Panc1 (cell line): ENCODE results near the gene EGFLAM. TPM values are rescaled to one million over a fixed set of nuclear protein-coding genes. Genes with fewer than 3 reads are reported as not detected.
A peak's percentile ranks its signal among the peaks of the same experiment; 100 is the strongest.

ENCODE experiments used
- ATAC-seq: fragments of 200-7000 bp; cut with Tn5 transposase; 2 replicates; pipeline ENCODE4 v1.9.1; 2020; ENCODE audit warnings: mild to moderate bottlenecking, moderate library complexity
- BruUV-seq: library from RNA; stranded (reverse); fragments of 400-500 nt; replicated peaks from 2 replicates; lab custom pipeline; 2021; lab: Mats Ljungman, UMichigan
- CTCF ChIA-PET: fragments of 300-600 bp; sonication (Branson Sonifier 250); formaldehyde crosslinking; loops from one replicate; lab custom pipeline; 2022; ENCODE audit warnings: antibody characterized with exemption; lab: Charles Lee
- POLR2A ChIA-PET: fragments of 300-600 bp; sonication (Branson Sonifier 250); formaldehyde crosslinking; loops from one replicate; lab custom pipeline; 2022; ENCODE audit warnings: antibody characterized with exemption; lab: Charles Lee
- DNase-seq: peaks from one replicate; pipeline ENCODE4 v3.0.0-alpha.2; 2010; ENCODE audit warnings: low read depth, low spot score
- H3K27ac ChIP-seq: 2 replicates; pipeline ENCODE4 v1.5.1; 2011; ENCODE audit warnings: mild to moderate bottlenecking, low read length, inconsistent platforms
- H3K27me3 ChIP-seq: fragments of 200-500 bp; sonication (Bioruptor generic); 2 replicates; pipeline ENCODE4 v1.6.0; 2014; ENCODE audit warnings: low read length, inconsistent platforms; ENCODE audit not compliant: control insufficient read depth, insufficient read depth
- H3K36me3 ChIP-seq: fragments of 200-500 bp; sonication (Bioruptor generic); 2 replicates; pipeline ENCODE4 v1.5.1; 2014; ENCODE audit warnings: inconsistent platforms, mild to moderate bottlenecking, low read length, moderate library complexity; ENCODE audit not compliant: control insufficient read depth, insufficient read depth
- H3K4me1 ChIP-seq: 2 replicates; pipeline ENCODE4 v1.5.1; 2011; ENCODE audit warnings: inconsistent platforms, mild to moderate bottlenecking, low read length, moderate library complexity; ENCODE audit not compliant: control insufficient read depth, insufficient read depth
- H3K4me3 ChIP-seq, 2 experiments: 2 replicates each; pipeline ENCODE4 v1.5.1; 2011 to 2012; ENCODE audit warnings: low read depth in 2 of 2, low read length in 2 of 2, mild to moderate bottlenecking in 2 of 2, inconsistent platforms in 1 of 2, moderate library complexity in 1 of 2
- H3K9me3 ChIP-seq: fragments of 200-500 bp; sonication (Bioruptor generic); 2 replicates; pipeline ENCODE4 v1.5.1; 2014; ENCODE audit warnings: low read depth, mild to moderate bottlenecking, inconsistent platforms, low read length, moderate library complexity; ENCODE audit not compliant: control insufficient read depth, insufficient read depth
- POLR2AphosphoS5 ChIP-seq: IDR thresholded peaks from 2 replicates; pipeline ENCODE4 v1.6.1; 2012; ENCODE audit warnings: mild to moderate bottlenecking, low read depth, low read length, moderate library complexity
- SIN3A ChIP-seq: IDR thresholded peaks from 2 replicates; pipeline ENCODE4 v1.6.1; 2012; ENCODE audit warnings: low read depth, mild to moderate bottlenecking, low read length, moderate library complexity, borderline replicate concordance; ENCODE audit not compliant: insufficient read depth
- TCF7L2 ChIP-seq: IDR thresholded peaks from 2 replicates; pipeline ENCODE4 v1.6.1; 2011; ENCODE audit warnings: mild to moderate bottlenecking, low read depth, low read length, inconsistent platforms
- in situ Hi-C: cut with HindIII; loops from 2 replicates; pipeline ENCODE4 v1.10.0; 2016; ENCODE audit warnings: low sequenced_read_pairs, low pct_unique_long_range_greater_than_20kb
- intact Hi-C: fragments of 100-400 bp; cut with micrococcal nuclease; formaldehyde crosslinking; loops from one replicate; pipeline ENCODE4 v1.10.0; 2022; ENCODE audit not compliant: unreplicated experiment
- total RNA-seq: library from RNA; stranded (reverse); gene quantifications from one replicate; pipeline ENCODE4 v1.2.1, GENCODE V29; 2021; ENCODE audit not compliant: unreplicated experiment
- TF ChIP-seq, protein P1 (sequence below): fragments of 450-650 bp; IDR thresholded peaks from 2 replicates; pipeline ENCODE4 v1.5.1; 2017; ENCODE audit warnings: mild to moderate bottlenecking
- TF ChIP-seq, protein P2 (sequence below), 2 experiments: IDR thresholded peaks; 2 replicates each; pipeline ENCODE4 v1.6.1; 2011 to 2012; ENCODE audit warnings: low read depth in 2 of 2, control low read depth in 1 of 2, low read length in 1 of 2, mild to moderate bottlenecking in 1 of 2, moderate library complexity in 1 of 2; ENCODE audit not compliant: insufficient read depth in 1 of 2

The EGFLAM gene
- total RNA-seq, 1 experiment from 2014 or later: 14.8 TPM

GRCh38 chr5:38465061-38465460, 206.7 kb downstream of the EGFLAM start:
- H3K27me3 ChIP-seq: no peaks in the 10 kb centered on the region
- H3K27ac ChIP-seq: peak overlapping the region; percentile 86
- CTCF ChIA-PET: interaction anchor here (2.7 kb wide), 1 partner anchor 23 kb away, joined by 12 read pairs; no protein-coding TSS in a partner anchor
- in situ Hi-C loops (no loop called here), intact Hi-C loops (no loop called here)
- peaks cover 54% of the 10 kb centered on the region for H3K4me1 ChIP-seq
- BruUV-seq: no TSS peak
- ATAC-seq: no peak
- TF ChIP-seq SIN3A: no peak
- TF ChIP-seq POLR2AphosphoS5: no peak
- H3K4me3 ChIP-seq: no peak overlapping the region
- no peak for DNase-seq
- POLR2A ChIA-PET: no interaction called here
- no peaks in the 10 kb centered on the region for H3K9me3 ChIP-seq
- H3K36me3 ChIP-seq: no peaks in the 10 kb centered on the region

- TF ChIP-seq, protein P1, sequence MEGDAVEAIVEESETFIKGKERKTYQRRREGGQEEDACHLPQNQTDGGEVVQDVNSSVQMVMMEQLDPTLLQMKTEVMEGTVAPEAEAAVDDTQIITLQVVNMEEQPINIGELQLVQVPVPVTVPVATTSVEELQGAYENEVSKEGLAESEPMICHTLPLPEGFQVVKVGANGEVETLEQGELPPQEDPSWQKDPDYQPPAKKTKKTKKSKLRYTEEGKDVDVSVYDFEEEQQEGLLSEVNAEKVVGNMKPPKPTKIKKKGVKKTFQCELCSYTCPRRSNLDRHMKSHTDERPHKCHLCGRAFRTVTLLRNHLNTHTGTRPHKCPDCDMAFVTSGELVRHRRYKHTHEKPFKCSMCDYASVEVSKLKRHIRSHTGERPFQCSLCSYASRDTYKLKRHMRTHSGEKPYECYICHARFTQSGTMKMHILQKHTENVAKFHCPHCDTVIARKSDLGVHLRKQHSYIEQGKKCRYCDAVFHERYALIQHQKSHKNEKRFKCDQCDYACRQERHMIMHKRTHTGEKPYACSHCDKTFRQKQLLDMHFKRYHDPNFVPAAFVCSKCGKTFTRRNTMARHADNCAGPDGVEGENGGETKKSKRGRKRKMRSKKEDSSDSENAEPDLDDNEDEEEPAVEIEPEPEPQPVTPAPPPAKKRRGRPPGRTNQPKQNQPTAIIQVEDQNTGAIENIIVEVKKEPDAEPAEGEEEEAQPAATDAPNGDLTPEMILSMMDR: no peak
- no peak for TF ChIP-seq POLR2AphosphoS5
- TF ChIP-seq, protein P2, sequence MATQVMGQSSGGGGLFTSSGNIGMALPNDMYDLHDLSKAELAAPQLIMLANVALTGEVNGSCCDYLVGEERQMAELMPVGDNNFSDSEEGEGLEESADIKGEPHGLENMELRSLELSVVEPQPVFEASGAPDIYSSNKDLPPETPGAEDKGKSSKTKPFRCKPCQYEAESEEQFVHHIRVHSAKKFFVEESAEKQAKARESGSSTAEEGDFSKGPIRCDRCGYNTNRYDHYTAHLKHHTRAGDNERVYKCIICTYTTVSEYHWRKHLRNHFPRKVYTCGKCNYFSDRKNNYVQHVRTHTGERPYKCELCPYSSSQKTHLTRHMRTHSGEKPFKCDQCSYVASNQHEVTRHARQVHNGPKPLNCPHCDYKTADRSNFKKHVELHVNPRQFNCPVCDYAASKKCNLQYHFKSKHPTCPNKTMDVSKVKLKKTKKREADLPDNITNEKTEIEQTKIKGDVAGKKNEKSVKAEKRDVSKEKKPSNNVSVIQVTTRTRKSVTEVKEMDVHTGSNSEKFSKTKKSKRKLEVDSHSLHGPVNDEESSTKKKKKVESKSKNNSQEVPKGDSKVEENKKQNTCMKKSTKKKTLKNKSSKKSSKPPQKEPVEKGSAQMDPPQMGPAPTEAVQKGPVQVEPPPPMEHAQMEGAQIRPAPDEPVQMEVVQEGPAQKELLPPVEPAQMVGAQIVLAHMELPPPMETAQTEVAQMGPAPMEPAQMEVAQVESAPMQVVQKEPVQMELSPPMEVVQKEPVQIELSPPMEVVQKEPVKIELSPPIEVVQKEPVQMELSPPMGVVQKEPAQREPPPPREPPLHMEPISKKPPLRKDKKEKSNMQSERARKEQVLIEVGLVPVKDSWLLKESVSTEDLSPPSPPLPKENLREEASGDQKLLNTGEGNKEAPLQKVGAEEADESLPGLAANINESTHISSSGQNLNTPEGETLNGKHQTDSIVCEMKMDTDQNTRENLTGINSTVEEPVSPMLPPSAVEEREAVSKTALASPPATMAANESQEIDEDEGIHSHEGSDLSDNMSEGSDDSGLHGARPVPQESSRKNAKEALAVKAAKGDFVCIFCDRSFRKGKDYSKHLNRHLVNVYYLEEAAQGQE (IDR thresholded peaks at IDR 0.05; ENCODE audit: insufficient read depth in 1 of 2, low read depth in 2 of 2, low read length in 1 of 2): no peak
- no peak for TF ChIP-seq TCF7L2
- CTCF ChIA-PET: no interaction called here
Measured at GRCh38 chr5:38465702-38466423, 207.5 kb downstream of the EGFLAM start.

More at GRCh38 chr5:38465702-38466423, 207.5 kb downstream of the EGFLAM start:
- Histone ChIP-seq H3K27me3 (no peaks in the 10 kb centered on the region), H3K9me3 (no peaks in the 10 kb centered on the region), H3K4me3 (no peak overlapping the region), H3K27ac (peak overlapping the region; percentile 86), H3K4me1 (peaks cover 54% of the 10 kb centered on the region), H3K36me3 (no peaks in the 10 kb centered on the region)
- ATAC-seq (no peak), DNase-seq (no peak)
- BruUV-seq: no TSS peak
- intact Hi-C loops: no loop called here
- POLR2A ChIA-PET: no interaction called here
- in situ Hi-C loops: no loop called here
